HG03378 (cell line): ENCODE results near the gene SERPINB7.
"Not testable (repeated sequence)": the region's sequence is repeated elsewhere in the genome, so short reads cannot be mapped to it uniquely, and the experiment has no call there.

ENCODE experiments used
- ATAC-seq: cut with Tn5 transposase; IDR thresholded peaks from one replicate; pipeline ENCODE4 v1.9.1; 2021; ENCODE audit warnings: mild to moderate bottlenecking, moderate library complexity; ENCODE audit not compliant: unreplicated experiment

SERPINB7 gene

GRCh38 chr18:63775166-63775730 lies at the start of gene SERPINB7:
Gene SERPINB7 (plus strand): TSS chr18:63775418. CDS start chr18:63782373, 6,955 bp downstream.
- no peak for ATAC-seq

DNA sequence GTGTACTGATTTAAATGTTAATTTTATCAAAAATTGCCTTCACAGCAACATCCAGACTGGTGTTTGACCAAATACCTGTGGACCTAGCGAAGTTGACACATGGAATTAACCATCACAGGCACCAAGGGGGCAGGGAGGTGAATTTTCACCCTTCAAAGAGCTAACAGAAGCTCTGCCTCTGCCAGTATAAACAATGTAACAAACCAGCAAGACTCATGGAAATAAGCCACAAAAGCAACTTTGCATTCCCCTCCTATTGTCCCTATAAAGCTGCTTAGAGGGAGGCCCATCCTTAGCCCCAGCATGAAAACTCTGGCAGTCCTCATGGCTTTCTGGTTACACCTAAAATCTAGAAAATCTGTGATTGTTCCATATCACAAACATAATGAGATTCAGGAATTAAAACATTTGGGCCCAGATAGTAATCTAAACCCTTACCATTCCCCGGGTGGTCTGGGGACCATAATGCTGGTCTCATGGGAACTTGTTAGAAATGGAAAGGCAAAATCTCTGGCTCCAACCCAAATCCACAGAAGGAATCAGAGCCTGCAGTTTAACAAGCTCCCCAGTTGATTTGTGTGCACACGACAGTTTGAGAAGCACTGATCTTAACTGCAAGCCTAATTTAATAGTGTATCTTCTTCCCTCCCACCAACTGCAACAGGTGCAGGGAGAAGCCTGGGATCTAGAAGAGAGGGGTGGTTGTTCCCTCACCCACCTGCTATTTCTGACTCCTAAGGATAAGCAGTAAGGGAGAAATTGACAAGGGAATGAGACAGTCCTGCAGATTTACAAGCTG lies 49.3 kb upstream of the SERPINB7 start:
- ATAC-seq, result no peak

GRCh38 chr18:63730773-63731172 lies 44.4 kb upstream of the SERPINB7 start:
- no peak for ATAC-seq

DNA sequence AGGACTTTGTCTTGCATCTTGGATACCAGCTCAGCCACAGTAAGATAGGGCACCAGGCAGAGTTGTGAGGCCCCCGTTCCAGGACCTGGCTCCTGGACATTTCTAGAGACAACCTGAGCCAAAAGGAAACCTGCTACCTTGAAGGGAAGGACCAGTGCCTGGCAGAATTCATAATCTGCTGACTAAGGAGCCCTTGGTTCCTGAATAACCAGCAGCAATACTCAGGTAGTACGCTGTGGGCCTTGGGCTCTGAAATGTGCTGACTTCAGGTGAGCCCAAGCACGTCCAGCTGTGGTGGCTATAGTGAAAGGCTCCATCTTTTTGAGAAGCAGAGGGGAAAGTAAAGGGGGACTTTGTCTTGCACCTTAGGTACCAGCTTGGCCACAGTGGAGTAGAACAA lies 44.0 kb upstream of the SERPINB7 start:
- ATAC-seq, result no peak

DNA sequence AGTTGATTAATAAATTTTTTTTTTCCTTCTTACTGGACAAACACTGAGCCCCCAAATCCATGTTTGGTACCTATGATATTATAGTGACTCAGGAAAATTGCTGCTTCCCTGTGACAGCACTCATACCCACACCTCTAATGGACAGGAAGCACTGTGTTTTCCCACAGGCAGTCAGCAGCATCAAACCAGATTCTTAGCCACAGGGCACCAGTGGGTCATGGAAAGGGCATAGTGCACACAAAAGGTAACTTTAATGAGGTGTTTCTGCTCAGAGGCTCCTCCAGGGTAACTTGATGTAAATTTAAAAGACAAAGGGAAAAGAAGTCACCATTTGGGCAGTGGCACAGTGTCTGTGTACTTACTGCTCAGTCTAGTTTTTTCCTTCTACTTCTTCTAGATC lies 38.3 kb upstream of the SERPINB7 start:
- no peak for ATAC-seq

DNA sequence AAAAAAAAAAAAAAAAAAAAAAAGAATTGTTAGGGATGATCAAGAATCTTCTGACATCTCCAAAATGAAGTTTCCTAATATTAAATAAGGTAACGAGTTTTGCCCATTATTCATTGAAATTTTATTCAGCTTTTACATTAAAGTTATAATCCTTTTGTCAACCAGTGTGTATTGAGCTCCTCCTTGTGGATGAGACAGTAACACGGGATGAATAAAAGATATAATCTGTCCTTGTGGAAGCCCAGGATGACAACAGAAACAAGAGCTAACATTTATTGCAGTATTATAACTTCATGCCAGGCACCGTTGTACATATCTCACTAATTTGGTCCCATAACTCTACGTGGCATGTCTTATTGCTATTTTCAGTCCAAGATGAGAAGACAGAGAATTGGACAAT lies 33.4 kb upstream of the SERPINB7 start:
- ATAC-seq, result no peak

DNA sequence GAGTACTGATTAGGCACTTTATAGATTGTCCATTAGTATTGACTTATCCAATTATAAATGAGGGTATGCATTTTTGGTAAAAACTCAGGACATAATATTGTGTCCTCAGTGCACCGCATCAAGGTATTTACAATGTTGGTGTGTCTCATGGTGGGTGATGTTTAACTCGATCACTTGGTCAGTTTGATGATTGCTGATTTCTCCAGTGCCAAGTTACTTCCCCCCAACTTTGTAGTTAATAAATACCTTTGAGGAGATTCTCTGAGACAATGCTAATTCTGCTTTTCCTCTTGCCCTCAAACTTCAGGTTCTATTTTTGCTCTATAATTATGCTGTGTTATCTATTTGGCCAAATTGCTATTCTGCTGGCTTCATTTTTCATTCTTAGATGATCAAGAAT lies 28.2 kb upstream of the SERPINB7 start:
- no peak for ATAC-seq

DNA sequence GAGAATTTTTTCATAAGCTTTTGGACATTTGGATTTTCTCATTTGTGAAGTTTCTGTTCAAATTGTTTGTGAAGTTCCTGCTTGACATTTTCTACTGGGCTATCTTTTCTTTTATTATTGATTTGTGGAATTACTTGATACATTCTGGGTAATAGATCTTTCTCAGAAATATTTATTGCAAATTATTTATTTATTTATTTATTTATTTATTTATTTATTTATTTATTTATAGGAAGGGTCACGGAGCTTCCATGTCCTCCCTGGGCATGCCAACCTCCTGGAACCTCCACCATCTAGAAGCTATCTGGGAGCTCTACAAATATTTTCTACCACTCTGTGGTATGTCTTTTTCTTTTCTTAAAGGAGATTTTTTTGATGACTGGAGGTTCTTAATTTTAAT lies 25.7 kb upstream of the SERPINB7 start:
- ATAC-seq, result no peak

GRCh38 chr18:63752636-63753035 lies 22.6 kb upstream of the SERPINB7 start:
- no peak for ATAC-seq

- ATAC-seq, result no peak
Observed at GRCh38 chr18:63753676-63754075, 21.5 kb upstream of the SERPINB7 start.

DNA sequence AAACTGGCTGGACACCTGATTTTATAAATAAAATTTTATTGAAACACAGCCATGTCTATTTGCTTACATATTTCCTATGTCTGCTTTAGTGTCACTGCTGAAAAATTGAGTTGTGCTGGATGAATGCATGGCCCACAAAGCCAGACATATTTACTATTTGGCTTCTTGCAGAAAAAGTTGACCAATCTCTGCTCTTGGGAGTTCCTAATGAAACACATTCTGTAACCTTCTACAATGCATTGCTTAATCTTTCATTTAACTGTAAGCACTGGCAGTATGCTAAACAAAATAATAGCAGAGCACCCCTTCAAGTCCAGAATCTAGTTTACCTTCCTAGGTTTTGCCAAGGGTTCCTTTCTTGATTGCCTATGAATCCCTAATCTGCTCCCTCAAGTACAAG lies 17.7 kb upstream of the SERPINB7 start:
- no peak for ATAC-seq

- ATAC-seq, result no peak
Observed at GRCh38 chr18:63758615-63759240, 16.5 kb upstream of the SERPINB7 start.

DNA sequence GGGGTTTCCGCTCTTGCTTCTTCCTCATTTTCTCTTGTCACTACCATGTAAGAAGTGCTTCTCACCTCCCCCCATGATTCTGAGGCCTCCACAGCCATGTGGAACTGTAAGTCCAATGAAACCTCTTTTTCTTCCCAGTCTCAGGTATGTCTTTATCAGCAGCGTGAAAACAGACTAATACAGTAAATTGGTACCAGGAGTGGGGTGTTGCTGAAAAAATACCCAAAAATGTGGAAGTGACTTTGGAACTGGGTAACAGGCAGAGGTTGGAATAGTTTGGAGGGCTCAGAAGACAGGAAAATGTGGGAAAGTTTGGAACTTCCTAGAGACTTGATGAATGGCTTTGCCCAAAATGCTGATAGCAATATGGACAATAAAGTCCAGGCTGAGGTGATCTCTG lies 15.4 kb upstream of the SERPINB7 start:
- ATAC-seq, result not testable (repeated sequence)

DNA sequence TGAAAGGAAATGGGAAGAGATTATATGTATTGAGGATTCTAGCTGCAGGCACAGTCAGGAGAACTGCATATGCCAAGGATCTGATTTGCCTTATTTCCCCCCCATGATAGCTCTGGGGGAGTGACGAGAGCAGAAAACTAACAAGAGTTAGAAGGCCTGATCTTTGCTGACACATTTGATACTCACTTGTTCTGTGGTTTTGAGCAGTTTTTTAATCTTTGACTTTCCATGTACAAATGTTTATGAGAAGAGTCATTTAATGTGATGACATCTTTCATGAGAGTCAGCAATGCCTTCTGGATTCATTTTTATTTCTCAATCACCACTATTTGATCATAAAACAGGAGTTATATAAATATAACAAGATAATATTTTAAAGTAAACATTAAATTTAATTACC lies 12.7 kb upstream of the SERPINB7 start:
- no peak for ATAC-seq

DNA sequence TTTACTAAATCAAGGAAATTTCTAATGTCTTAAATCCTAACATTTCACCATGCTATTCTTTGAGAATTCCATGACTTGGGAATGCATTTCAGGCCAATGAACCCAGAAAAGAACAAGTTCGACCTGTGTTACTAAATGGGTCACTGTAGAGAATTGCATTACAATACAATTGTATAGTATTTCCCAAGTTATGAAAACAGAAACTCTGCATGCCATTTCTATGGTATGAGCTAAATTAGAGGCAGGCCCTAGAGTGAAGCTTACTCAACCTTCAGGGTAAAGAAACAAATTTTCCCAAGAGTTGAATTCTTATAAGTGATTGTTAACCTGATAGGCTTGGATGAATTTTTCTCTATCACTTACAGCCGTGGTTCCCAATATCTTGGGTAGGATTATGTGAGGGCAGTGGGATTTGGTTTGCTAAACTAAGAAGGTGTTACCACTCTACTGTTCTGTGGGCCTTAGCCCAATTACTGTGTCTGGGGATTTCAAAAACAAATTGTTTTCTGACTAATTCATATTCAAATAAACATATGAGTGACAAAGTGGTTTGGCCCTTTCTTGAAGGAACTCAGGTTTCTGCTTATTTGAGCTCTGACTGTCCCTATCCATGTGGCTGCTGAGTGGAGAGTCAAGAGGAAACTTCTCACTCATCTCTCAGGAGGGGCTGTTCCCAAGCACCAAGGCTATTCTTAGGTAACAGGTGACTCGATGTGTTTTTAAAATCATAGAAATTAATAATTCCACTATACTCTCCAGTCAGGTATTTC lies 11.2 kb upstream of the SERPINB7 start:
- ATAC-seq, result no peak

DNA sequence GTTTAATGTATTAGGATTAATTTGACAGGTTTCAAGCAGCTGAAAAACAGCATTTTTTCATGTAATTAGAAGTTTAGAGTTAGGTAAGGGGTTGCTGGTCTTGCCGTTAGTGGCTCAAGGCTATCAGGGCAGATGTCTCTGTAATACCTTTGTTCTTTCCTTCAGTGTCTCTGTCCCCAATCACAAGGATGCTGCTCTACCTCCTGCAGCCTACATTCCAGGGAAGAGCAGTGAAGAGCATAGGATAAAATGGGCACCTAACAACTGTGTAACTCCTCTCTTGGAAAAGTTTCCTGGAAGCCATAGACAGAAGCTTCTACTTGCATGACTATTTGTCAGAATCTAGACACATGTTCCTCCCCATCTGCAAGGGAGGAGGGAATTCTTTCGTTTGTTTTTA lies 9.4 kb upstream of the SERPINB7 start:
- ATAC-seq, result no peak

GRCh38 chr18:63773551-63773950 lies 1.7 kb upstream of the SERPINB7 start:
- no peak for ATAC-seq

DNA sequence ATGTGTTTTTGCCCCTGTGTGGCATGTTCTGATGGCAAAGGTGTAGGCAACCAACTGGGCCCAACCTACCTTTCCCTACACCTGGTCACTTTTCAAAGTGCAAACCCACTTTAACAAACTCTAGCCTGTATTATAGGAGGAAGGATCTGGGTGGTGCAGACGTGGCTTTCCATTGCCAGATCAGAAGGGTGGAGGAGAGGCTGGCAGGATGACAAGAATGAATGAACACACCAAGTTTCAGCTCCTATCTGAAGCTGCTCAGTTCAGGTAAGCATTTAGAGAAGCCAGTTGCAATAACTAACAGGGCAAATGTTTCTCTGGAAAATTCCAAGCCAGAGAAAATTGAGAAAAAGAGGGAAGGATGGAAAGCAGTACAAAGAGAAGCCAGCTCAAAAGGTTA lies 707 bp upstream of the SERPINB7 start:
- no peak for ATAC-seq

DNA sequence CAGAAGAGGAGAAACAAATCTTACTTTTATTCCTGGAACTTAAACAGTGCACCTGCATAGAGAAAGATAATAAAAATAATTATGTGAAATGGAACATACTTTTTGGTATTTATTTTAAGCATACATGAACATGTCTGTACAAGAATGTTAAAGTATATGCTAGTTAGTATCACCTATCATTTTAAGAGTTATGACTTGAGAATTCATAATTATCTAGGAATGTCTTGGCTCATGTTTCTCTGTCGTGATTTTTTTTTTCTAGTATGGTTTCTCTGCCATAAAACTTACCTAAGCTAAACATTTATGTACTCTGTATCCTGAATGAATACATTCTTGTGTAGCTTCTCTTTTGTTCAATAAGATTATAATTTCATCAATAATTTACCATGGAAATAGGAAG lies 4.2 kb downstream of the SERPINB7 start:
- ATAC-seq, result no peak

DNA sequence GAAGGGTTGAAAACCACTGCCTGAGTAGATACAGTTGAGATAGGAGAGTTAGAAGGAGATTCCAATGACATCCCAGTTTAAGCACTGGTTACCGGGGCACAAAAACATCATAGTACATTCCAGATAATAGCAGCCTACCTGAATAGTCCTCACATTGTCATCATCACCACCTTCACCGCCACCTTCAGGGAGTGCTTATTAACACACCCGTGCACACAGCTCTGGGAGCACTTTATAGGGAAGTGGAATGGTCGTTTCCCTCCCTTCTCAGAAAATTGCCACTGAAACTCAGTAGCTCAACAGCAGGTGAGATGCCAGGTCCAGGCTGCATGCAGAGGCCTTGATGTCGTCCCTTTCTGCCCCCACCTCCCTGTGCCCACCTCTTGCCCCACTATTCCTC lies 8.2 kb downstream of the SERPINB7 start:
- no peak for ATAC-seq

- ATAC-seq, result no peak
Observed at GRCh38 chr18:63784787-63785452, 9.7 kb downstream of the SERPINB7 start.
